Mammary epithelial cell (primary cell): ENCODE measurements around the gene MYO1D.

ENCODE experiments used
- EZH2 ChIP-seq: IDR thresholded peaks from 2 replicates; pipeline ENCODE4 v1.6.1; 2012; ENCODE audit warnings: low read length, inconsistent platforms, borderline replicate concordance
- TF ChIP-seq, protein P1 (sequence below), 2 donors: IDR thresholded peaks in 1 of 2; conservative IDR thresholded peaks in 1 of 2; 2 replicates each; pipeline ENCODE4 v1.5.1; 2011 to 2012; ENCODE audit warnings: inconsistent platforms in 2 of 2, low read length in 2 of 2, mild to moderate bottlenecking in 2 of 2, control low read depth in 1 of 2, low read depth in 1 of 2; ENCODE audit not compliant: insufficient read depth in 1 of 2; ENCODE audit errors: extremely low read depth in 1 of 2

DNA sequence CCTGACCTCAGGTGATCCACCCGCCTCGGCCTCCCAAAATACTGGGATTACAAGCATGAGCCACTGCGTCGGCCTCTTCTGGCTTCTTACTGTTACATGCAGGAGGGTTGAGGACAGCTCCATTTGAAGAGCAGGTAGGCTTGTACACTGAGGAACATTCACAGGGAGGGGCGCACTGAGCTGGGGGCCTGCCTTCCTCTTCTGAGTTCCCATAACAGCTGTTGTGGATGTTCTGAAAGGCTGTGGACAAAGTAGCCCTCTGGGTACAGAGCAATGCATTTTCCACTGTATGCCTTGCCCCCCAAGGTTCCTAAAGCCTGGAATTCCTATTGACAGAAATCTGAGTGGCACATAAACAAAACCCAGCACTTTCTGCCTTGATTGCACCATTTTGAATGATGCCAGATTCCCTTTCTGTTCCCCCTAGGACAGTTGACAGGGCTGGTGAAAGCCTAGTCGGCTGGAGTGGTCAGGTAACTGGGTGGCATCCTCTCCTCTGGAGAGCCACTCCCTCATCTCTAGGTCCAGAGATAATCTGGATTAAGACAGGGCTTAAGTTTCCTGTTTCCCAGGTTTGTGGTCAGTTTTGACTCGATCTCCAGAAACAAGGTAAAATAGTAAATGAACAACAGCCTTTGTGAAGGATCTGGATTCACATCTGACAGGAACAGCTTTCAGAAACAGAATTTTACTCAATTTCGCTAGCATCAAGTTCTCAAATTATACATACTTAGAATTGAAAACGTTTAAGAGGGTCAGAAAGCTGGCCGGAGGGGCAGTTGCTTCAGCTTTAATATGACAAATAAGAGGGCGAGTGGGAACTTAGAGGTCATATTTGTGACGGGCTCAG is 391.4 kb downstream of the MYO1D start:
- TF ChIP-seq, protein P1, sequence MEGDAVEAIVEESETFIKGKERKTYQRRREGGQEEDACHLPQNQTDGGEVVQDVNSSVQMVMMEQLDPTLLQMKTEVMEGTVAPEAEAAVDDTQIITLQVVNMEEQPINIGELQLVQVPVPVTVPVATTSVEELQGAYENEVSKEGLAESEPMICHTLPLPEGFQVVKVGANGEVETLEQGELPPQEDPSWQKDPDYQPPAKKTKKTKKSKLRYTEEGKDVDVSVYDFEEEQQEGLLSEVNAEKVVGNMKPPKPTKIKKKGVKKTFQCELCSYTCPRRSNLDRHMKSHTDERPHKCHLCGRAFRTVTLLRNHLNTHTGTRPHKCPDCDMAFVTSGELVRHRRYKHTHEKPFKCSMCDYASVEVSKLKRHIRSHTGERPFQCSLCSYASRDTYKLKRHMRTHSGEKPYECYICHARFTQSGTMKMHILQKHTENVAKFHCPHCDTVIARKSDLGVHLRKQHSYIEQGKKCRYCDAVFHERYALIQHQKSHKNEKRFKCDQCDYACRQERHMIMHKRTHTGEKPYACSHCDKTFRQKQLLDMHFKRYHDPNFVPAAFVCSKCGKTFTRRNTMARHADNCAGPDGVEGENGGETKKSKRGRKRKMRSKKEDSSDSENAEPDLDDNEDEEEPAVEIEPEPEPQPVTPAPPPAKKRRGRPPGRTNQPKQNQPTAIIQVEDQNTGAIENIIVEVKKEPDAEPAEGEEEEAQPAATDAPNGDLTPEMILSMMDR (conservative IDR thresholded peaks at IDR 0.05 in 1 of 2, IDR thresholded peaks at IDR 0.05 in 1 of 2; ENCODE audit: extremely low read depth in 1 of 2, insufficient read depth in 1 of 2, low read depth in 1 of 2, low read length in 2 of 2) = no peak
- no peak for TF ChIP-seq EZH2
